Measurements from ENCODE around the gene PRPF4. TPM values are rescaled to one million over a fixed set of nuclear protein-coding genes. Genes with fewer than 3 reads are reported as not detected.
"Not testable (repeated sequence)": the region's sequence is repeated elsewhere in the genome, so short reads cannot be mapped to it uniquely, and the experiment has no call there.

Gene PRPF4
- total RNA-seq, 6 experiments from 2014 or later = 24.5 to 32.8 (median 29.4) TPM

DNA sequence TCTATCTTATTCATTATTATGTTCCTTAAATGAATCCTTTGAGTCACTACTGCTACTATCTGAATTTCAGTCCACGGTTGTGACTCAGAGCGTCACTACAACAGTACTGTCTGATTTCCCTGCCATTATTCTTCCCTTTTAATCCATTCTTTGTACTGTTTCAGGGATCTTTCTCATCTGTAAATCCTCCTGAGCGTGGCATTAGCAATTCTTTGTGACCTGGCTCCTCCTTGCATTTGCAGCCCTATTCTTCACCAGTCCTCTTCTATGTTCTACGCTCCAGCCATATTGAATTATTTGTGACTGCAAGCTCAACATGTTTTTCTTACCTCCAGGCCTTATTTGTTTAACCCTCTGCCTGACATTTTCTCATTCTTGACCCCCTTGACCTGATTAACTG lies 5.9 kb downstream of the PRPF4 start:
- Mint-ChIP-seq H3K36me3 (ENCODE audit: low read depth) (peaks cover 53% of the 10 kb centered on the region), H3K9me3 (no peaks in the 10 kb centered on the region), H3K4me3 (no peak overlapping the region), H3K27ac (no peak overlapping the region; the same call in 1 of the 2 replicates), H3K4me1 (ENCODE audit: low read depth) (peaks cover 10% of the 10 kb centered on the region; the same call in 1 of the 2 replicates), H3K27me3 (ENCODE audit: insufficient read depth) (no peaks in the 10 kb centered on the region)
- DNase-seq = no peak
- TF ChIP-seq CTCF (IDR thresholded peaks at IDR 0.05) = no peak

DNA sequence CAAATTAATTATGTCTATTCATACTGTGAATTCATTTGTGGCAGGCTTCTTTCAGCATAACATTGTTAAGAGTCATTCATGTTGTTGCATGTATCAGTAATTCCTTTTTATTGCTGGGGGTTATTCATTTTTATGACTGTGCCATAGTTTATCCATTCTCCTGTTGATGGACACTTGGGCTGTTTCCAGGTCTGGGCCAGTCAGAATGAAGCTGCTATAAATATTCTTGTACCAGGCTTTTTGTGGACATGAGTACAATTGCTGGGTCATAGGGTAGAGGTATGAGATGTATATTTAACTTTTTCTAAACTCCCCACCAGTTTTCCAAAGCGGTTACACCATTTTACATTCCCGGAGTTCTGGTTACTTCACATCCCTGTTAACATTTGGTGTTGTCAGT lies 13.6 kb downstream of the PRPF4 start:
- TF ChIP-seq CTCF (IDR thresholded peaks at IDR 0.05) = no peak
- peaks cover 25% of the 10 kb centered on the region for H3K4me1 Mint-ChIP-seq (ENCODE audit: low read depth)
- peaks cover 54% of the 10 kb centered on the region for H3K36me3 Mint-ChIP-seq (ENCODE audit: low read depth)
- no peak overlapping the region for H3K27ac Mint-ChIP-seq
- H3K4me3 Mint-ChIP-seq = no peak overlapping the region
- H3K9me3 Mint-ChIP-seq = no peaks in the 10 kb centered on the region
- H3K27me3 Mint-ChIP-seq (ENCODE audit: insufficient read depth) = peaks cover 4% of the 10 kb centered on the region; the same call in 1 of the 2 replicates
- no peak for DNase-seq

DNA sequence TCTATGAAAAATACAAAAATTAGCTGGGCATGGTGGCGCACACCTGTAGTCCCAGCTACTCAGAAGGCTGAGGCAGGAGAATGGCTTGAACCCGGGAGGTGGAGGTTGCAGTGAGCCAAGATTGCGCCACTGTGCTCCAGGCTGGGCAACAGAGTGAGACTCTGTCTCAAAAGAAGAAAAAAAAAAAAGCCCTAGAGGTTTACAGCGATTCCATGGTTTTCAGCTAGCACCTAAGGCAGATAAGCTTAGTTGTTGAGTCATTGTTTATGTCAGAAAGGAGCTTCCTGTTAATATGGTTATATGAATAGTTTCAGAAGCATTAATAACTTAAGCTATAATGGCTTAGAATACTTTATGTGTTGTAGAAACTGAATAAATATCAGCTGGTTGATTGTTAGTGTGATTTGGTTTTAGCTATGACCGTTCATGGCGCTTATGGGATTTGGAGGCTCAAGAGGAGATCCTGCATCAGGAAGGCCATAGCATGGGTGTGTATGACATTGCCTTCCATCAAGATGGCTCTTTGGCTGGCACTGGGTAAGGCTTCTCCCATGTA lies 14.7 kb downstream of the PRPF4 start:
- DNase-seq = no peak
- no peaks in the 10 kb centered on the region for H3K9me3 Mint-ChIP-seq
- peaks cover 46% of the 10 kb centered on the region for H3K36me3 Mint-ChIP-seq (ENCODE audit: low read depth)

DNA sequence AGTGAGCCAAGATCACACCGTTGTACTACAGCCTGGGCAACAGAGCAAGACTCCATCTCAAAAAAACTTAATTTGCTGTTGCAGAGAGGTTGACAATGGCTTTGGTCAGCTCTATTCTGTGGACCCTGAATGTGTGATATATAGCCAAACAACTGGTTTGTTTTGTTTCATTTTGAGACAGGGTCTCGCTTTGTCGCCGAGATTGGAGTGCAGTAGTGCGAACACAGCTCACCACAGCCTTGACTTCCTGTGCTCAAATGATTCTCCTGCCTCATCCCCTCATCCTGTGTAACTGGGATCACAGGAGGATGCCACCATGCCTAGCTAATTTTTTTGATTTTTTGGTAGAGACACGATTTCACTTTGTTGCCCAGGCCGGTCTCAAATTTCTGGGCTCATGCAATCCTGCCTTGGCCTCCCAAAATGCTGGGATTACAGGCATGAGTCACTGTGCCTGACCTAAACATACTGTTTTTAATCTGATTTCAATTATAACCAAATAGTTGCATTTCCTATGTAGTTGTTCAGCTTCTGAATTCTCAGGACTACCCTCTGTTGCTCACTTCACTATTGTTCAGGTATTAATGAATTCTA lies 17.9 kb downstream of the PRPF4 start:
- H3K27me3 Mint-ChIP-seq (ENCODE audit: insufficient read depth) = 0 out of 2 replicates have a peak, but pooled peaks cover 2% of the 10 kb centered on the region
- no peak overlapping the region for H3K4me3 Mint-ChIP-seq
- no peak for TF ChIP-seq CTCF (IDR thresholded peaks at IDR 0.05)
- H3K36me3 Mint-ChIP-seq (ENCODE audit: low read depth) = peaks cover 35% of the 10 kb centered on the region
- H3K9me3 Mint-ChIP-seq = no peaks in the 10 kb centered on the region
- no peak for DNase-seq
- peaks cover 25% of the 10 kb centered on the region for H3K4me1 Mint-ChIP-seq (ENCODE audit: low read depth)
- peak overlapping the region; percentile 66 for H3K27ac Mint-ChIP-seq

More for the DNA sequence above, 14.7 kb downstream of the PRPF4 start:
- Mint-ChIP-seq H3K27ac (no peak overlapping the region), H3K4me1 (ENCODE audit: low read depth) (peaks cover 25% of the 10 kb centered on the region), H3K27me3 (ENCODE audit: insufficient read depth) (peaks cover 4% of the 10 kb centered on the region; the same call in 1 of the 2 replicates), H3K4me3 (no peak overlapping the region)
- TF ChIP-seq CTCF (IDR thresholded peaks at IDR 0.05) = no peak

DNA sequence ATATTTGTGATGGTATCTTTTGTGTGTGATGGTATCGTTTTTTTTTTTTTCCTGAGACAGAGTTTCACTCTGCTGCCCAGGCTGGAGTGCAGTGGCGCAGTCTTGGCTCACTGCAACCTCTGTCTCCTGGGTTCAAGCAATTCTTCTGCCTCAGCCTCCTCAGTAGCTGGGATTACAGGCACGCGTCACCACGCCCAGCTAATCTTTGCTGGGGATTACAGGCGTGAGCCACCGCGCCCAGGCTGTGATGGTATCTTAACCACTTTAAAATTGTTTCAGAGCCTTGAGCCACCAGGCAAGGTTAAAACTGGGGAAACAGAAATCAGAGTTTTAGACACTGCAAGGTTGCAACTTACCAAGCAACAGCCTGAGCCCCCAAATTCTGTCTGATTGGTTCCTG lies 20.8 kb downstream of the PRPF4 start:
- H3K27me3 Mint-ChIP-seq (ENCODE audit: insufficient read depth); H3K4me3 Mint-ChIP-seq; H3K9me3 Mint-ChIP-seq; DNase-seq; H3K27ac Mint-ChIP-seq: not testable (repeated sequence)
- Mint-ChIP-seq H3K4me1 (ENCODE audit: low read depth) (peaks cover 13% of the 10 kb centered on the region), H3K36me3 (ENCODE audit: low read depth) (peaks cover 21% of the 10 kb centered on the region)

DNA sequence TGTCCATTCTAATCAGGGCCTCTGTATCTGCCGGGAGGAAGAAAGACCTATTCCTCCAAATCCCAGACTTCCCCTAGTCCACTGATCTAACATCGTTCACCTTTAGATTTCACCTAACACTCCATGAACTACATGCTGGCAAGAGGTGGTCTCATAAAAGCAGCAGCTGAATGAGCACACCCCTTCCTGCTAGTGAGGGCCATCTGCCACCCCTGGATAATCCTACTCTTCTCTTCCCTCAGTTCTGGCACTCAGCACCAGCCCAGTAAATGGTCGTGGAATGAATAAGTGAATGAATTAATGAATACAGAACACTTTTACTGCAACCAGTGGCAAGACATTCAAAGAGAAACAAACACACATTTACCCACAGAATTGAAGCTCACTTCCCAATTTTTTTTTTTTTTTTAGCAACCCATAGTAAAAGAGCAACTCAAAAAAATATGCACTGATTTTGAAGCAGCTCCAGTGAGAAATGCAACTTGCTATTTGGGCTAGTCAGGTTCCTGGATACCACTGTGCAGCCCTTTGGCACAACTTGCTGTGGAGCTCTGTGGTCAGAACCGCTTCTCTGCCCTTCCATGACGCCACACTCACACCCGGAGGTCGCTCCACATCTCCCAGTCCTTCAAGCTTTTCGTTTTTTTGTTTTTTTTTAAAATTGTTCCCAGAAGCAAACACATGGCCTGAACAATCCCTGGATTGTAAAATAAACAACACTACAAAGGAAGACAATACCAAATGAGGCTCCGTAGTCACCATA lies 21.5 kb downstream of the PRPF4 start:
- Mint-ChIP-seq H3K27ac (no peak overlapping the region), H3K27me3 (ENCODE audit: insufficient read depth) (peaks cover 3% of the 10 kb centered on the region), H3K4me1 (ENCODE audit: low read depth) (peaks cover 13% of the 10 kb centered on the region), H3K4me3 (no peak overlapping the region), H3K9me3 (no peaks in the 10 kb centered on the region), H3K36me3 (ENCODE audit: low read depth) (peaks cover 13% of the 10 kb centered on the region)
- DNase-seq = no peak
- no peak for TF ChIP-seq CTCF (IDR thresholded peaks at IDR 0.05)

Data from HFFc6 (cell line).